Pancreas (tissue), 10 donors: ENCODE measurements around the gene CHRM2. TPM values are rescaled to one million over a fixed set of nuclear protein-coding genes. Genes with fewer than 3 reads are reported as not detected.

Experiments used
- ATAC-seq, 4 donors: fragments of 200-7000 bp; cut with Tn5 transposase; one replicate each; pipeline versions ENCODE4 v1.8.0 to v1.9.1; 2020; ENCODE audit warnings: mild to moderate bottlenecking in 4 of 4, moderate library complexity in 4 of 4
- DNase-seq, 6 donors: peaks; one replicate each; pipeline ENCODE4 v3.0.0-alpha.2; 2020
- FAIRE-seq: peaks from 2 replicates; lab custom pipeline; 2012; peaks lifted over from hg19 to GRCh38; lab: Jason Lieb, UNC
- H3K27ac ChIP-seq, 4 donors: fragments of 200-600 bp; sonication (generic); 1 replicate in 3 of 4; 2 replicates in 1 of 4; pipeline versions ENCODE4 v1.5.0 to v1.8.0; 2020
- H3K27me3 ChIP-seq, 4 donors: fragments of 200-600 bp; one replicate each; pipeline ENCODE4 v1.8.0; 2021
- H3K36me3 ChIP-seq, 3 donors: fragments of 200-600 bp; sonication (generic) in 1 of 3; one replicate each; pipeline versions ENCODE4 v1.5.0 to v1.8.0; 2020 to 2021
- H3K4me1 ChIP-seq, 3 donors: fragments of 200-600 bp; one replicate each; pipeline ENCODE4 v1.8.0; 2021
- H3K4me3 ChIP-seq, 4 donors: fragments of 200-600 bp; sonication (generic) in 2 of 4; one replicate each; pipeline versions ENCODE4 v1.5.0 to v1.8.0; 2020 to 2021
- H3K9me3 ChIP-seq, 4 donors: fragments of 200-600 bp; one replicate each; pipeline ENCODE4 v1.8.0; 2021
- WGBS, 2 donors: extraction: QIAGEN DNeasy Blood & Tissue Kit; methylation state at CpG; one replicate each; pipeline ENCODE4 v1.1.7; 2013; 5-methylcytosine and 5-hydroxymethylcytosine counted together
- intact Hi-C, 3 donors: fragments of 100-400 bp; cut with DNase I; formaldehyde crosslinking; loops; one replicate each; pipeline versions ENCODE4 v1.11.1 to v1.14.2; 2022
- polyA plus RNA-seq, 2 donors: library from polyadenylated mRNA; stranded (reverse); fragments of 200-250 nt; gene quantifications; one replicate each; pipeline ENCODE4 v1.2.3, GENCODE V29; 2013
- total RNA-seq, 6 donors: library from RNA; stranded (reverse); fragmentation: NEBNext Ultra II Directional in 4 of 6; extraction: Animal tissue kit (Norgen Biotek cat#: 25700) in 4 of 6; gene quantifications; one replicate each; pipeline versions ENCODE4 v1.2.1 to v1.2.4, GENCODE V29; 2021 to 2023
- TF ChIP-seq, protein P1 (sequence below), 4 donors: fragments of 200-600 bp; sonication (generic) in 3 of 4; IDR thresholded peaks; one replicate each; pipeline versions ENCODE4 v1.5.0 to v1.8.0; 2021; ENCODE audit warnings: antibody characterized with exemption in 4 of 4
- donor health status: healthy with polysubstance abuse.
- donor health status: DM: no; HTN: no; CAD: no; lungs with moderate emphysema.
- donor health status: DM: no; HTN: no; CAD: no.
- donor health status: control.
- donor health status: control.
- donor health status: Bipolar disorder and iron deficiency.
- donor health status: DM: yes; HTN: yes; CAD: no.
- donor health status: DM: no; HTN: no; CAD: no.
- donor health status: DM: no; HTN: no; CAD: no.
- donor health status: DM: yes; HTN: yes; CAD: no.

The CHRM2 gene
- total and polyA plus RNA-seq, 8 donors, result 0.03 to 0.12 (median 0.08) TPM; not detected in 5

DNA sequence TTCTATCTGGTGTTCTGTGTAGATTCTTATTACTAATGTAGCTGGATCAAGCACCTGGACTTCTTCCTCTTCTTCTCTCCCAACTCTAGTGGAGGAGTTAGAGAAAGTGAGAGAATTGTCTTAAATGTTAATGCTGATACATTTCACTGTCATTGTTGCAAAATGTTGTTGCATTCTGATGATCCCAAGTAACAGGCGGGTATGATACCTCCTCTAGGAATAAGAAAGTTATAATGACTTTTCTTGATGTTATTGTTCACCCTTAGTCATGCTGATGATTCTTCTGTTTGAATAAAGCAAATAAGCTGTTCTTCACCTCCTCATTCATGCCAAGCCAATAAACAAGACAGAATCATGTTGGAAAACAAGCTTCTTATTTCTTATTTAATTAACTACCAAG is 9.1 kb downstream of the CHRM2 start:
- intact Hi-C loops, result no loop called here
- Histone ChIP-seq H3K36me3 (no peaks in the 10 kb centered on the region), H3K27ac (no peak overlapping the region), H3K4me3 (no peak overlapping the region), H3K4me1 (no peaks in the 10 kb centered on the region), H3K9me3 (no peaks in the 10 kb centered on the region), H3K27me3 (no peaks in the 10 kb centered on the region)
- no peak for DNase-seq
- WGBS, 2 donors, result 71 to 74% methylated on average over 1 of the region's 1 CpG
- no peak for FAIRE-seq
- no peak for ATAC-seq
- TF ChIP-seq, protein P1, sequence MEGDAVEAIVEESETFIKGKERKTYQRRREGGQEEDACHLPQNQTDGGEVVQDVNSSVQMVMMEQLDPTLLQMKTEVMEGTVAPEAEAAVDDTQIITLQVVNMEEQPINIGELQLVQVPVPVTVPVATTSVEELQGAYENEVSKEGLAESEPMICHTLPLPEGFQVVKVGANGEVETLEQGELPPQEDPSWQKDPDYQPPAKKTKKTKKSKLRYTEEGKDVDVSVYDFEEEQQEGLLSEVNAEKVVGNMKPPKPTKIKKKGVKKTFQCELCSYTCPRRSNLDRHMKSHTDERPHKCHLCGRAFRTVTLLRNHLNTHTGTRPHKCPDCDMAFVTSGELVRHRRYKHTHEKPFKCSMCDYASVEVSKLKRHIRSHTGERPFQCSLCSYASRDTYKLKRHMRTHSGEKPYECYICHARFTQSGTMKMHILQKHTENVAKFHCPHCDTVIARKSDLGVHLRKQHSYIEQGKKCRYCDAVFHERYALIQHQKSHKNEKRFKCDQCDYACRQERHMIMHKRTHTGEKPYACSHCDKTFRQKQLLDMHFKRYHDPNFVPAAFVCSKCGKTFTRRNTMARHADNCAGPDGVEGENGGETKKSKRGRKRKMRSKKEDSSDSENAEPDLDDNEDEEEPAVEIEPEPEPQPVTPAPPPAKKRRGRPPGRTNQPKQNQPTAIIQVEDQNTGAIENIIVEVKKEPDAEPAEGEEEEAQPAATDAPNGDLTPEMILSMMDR (IDR thresholded peaks at IDR 0.05), result no peak

DNA sequence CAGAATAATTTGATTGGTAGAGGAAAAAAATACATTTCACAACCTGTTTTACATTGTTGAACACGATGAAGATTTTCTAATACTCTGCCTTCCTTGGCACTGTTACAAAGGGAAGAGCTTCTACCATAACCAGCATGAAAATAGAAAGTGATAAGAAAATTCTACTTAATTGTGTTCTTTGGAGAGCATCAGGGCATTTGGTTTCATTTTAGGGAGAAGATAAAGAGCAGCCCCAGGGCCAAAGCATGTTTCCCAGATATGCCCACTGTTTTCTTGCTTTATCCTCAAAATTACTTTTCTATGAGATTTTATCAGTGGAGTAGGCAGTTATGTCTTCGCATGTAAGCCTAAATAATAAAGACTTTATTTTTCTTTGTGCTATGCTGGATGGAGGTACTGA is 9.5 kb downstream of the CHRM2 start:
- H3K36me3 ChIP-seq, result no peaks in the 10 kb centered on the region
- DNase-seq (no peak), ATAC-seq (no peak), FAIRE-seq (no peak)
- TF ChIP-seq, protein P1 (IDR thresholded peaks at IDR 0.05), result no peak
- WGBS, 2 donors, result 53 to 62% methylated on average over 2 of the region's 2 CpGs
- intact Hi-C loops, result no loop called here
- H3K27ac ChIP-seq, result no peak overlapping the region
- H3K9me3 ChIP-seq, result no peaks in the 10 kb centered on the region
- H3K4me3 ChIP-seq, result no peak overlapping the region
- no peaks in the 10 kb centered on the region for H3K27me3 ChIP-seq
- H3K4me1 ChIP-seq, result no peaks in the 10 kb centered on the region

DNA sequence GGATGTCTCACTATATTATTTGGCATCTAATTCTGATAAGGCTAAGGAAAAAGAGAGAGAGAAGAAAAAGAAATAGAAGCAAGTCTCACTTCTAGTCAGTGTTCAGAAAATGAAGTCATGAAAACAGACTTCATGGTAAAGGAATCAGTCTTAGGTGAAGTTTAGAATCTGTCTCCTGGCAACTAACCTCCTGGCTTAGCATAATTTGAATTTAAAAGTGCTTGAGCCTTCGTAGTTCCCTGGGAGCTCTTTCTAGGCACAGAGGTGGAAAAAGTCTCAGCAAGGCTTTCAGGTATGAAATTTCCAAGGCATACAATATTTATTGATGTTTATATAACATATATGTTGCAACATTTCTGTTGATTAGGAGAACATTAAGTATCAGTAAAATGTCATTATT is 10.4 kb downstream of the CHRM2 start:
- FAIRE-seq, result no peak
- intact Hi-C loops, result no loop called here
- DNase-seq, result no peak
- WGBS, 2 donors, result 35 to 40% methylated on average over 1 of the region's 1 CpG
- Histone ChIP-seq H3K4me1 (no peaks in the 10 kb centered on the region), H3K27me3 (no peaks in the 10 kb centered on the region), H3K4me3 (no peak overlapping the region), H3K27ac (no peak overlapping the region), H3K36me3 (no peaks in the 10 kb centered on the region), H3K9me3 (no peaks in the 10 kb centered on the region)
- TF ChIP-seq, protein P1 (IDR thresholded peaks at IDR 0.05), result no peak
- no peak for ATAC-seq

DNA sequence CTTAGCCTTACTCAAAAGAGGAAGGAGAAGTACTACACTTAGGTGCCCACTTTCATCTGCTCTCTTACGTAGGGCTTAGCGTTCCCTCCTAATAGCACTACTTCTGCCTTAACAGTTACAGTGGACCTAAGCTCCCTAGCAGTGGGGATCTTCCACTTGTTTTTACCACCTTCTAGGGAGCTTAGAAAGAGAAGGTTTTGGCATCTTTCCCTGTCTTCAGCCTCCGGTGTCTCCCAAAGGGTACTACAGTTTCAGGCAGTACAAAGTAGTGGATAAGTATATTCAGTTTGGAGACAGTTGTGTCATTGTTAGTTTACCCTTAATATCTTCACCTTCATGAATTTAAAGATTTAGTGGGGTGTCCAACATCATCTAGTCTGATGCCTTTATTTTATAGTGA is 14.6 kb downstream of the CHRM2 start:
- intact Hi-C loops, result no loop called here
- no peak for ATAC-seq
- Histone ChIP-seq H3K9me3 (no peaks in the 10 kb centered on the region), H3K4me1 (no peaks in the 10 kb centered on the region), H3K27me3 (no peaks in the 10 kb centered on the region), H3K27ac (no peak overlapping the region), H3K4me3 (no peak overlapping the region), H3K36me3 (no peaks in the 10 kb centered on the region)
- no peak for DNase-seq
- TF ChIP-seq, protein P1 (IDR thresholded peaks at IDR 0.05), result no peak
- 87 to 91% methylated on average over 3 of the region's 3 CpGs for WGBS, 2 donors
- FAIRE-seq, result no peak

DNA sequence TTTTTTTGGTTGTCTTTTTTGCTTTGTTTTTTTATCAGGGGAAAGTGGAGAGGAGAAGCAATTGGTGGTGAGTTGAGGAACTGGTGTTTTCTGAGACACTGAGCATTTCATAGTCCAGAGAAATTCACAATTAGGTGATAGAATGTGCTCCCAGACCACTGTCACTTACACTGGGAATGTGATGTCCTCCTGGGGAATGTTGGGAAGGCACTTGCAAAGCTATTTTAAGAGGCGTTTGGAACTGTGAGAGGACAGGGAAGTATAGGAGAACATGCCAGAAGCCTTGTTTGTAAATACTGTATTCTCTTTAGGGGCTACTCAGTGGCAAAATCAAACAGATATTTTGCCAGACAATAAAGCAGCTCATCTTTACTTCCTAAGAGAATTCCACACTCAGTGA is 16.0 kb downstream of the CHRM2 start:
- ATAC-seq (no peak), FAIRE-seq (no peak), DNase-seq (no peak)
- Histone ChIP-seq H3K9me3 (no peaks in the 10 kb centered on the region), H3K27ac (no peak overlapping the region), H3K4me3 (no peak overlapping the region), H3K27me3 (no peaks in the 10 kb centered on the region), H3K4me1 (no peaks in the 10 kb centered on the region), H3K36me3 (no peaks in the 10 kb centered on the region)
- intact Hi-C loops, result no loop called here
- TF ChIP-seq, protein P1 (IDR thresholded peaks at IDR 0.05), result no peak
- 23 to 27% methylated on average over 1 of the region's 1 CpG for WGBS, 2 donors
